ENCODE results near the gene TENM4.
A peak's percentile ranks its signal among the peaks of the same experiment; 100 is the strongest.

TENM4 gene

DNA sequence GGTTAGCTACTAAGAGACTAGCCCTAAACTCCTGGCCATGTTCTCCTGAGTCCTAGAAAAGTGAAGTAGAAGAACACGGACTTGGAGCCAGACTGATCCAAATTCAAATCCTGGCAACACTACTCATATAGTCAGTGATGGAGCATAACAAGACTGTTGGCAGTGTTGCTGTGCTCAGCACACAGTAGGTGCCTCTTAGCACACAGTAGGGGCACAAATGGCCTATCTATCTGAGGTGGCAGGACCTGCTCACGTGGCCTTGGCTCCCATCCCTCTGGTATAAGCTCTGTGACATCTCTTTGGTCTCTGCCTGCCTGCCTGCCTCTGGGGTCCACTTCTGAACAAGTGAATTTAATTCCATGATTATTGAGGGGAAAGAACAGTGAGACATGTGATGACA is 15.4 kb downstream of the TENM4 start:
- no peak for TF ChIP-seq JUND (IDR thresholded peaks at IDR 0.05; ENCODE audit: low read depth)
- DNase-seq (ENCODE audit: low read depth in 1 of 2, low spot score in 1 of 2), result no peak
- in situ Hi-C loops (cut with HindIII; ENCODE audit: low pct_unique_long_range_greater_than_20kb, low sequenced_read_pairs), result no loop called here

DNA sequence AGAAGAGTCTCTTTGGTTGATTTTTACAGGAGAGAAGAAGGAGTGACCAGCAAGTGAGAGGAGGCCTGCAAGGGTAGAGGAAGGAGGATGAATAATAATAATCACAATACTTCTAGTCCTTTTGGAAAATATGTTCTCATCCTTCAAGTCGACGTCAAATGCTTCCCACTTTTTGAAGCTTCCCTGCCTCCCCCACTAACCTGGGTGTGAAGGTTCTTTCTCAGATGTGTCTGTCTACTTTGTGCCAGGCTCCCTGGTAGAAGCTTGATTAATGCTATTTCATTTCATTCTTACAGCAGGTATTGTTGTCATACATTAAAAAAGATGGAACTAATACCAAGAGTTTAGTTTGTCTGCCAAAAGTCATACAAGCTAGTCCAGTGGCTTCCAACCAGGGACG is 17.1 kb downstream of the TENM4 start:
- in situ Hi-C loops (cut with HindIII; ENCODE audit: low pct_unique_long_range_greater_than_20kb, low sequenced_read_pairs), result no loop called here
- no peak for TF ChIP-seq JUND (IDR thresholded peaks at IDR 0.05; ENCODE audit: low read depth)

DNA sequence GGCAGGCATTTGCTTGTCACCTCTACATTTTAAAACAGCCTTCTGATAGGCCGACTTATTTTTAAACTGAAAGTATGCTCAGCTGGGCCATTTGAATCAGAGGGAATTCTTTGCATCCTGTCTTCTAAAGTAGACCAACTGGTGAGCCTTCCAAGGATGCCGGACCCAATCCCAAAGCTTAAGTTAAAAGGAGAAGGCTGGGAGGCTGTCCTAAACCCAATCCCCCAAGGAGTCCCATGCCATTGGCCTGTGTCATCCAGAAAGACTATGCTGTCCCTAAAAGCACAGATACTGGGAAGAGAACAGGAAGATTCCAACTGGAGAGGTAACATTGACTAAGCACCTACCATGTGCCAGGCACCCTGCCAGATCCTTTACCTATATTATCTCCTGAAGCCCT is 18.0 kb downstream of the TENM4 start:
- in situ Hi-C loops (cut with HindIII; ENCODE audit: low pct_unique_long_range_greater_than_20kb, low sequenced_read_pairs), result no loop called here
- DNase-seq (ENCODE audit: low read depth in 1 of 2, low spot score in 1 of 2), result no peak
- no peak for TF ChIP-seq JUND (IDR thresholded peaks at IDR 0.05; ENCODE audit: low read depth)

More for the DNA sequence above, 17.1 kb downstream of the TENM4 start:
- DNase-seq (ENCODE audit: low read depth in 1 of 2, low spot score in 1 of 2), result no peak

DNA sequence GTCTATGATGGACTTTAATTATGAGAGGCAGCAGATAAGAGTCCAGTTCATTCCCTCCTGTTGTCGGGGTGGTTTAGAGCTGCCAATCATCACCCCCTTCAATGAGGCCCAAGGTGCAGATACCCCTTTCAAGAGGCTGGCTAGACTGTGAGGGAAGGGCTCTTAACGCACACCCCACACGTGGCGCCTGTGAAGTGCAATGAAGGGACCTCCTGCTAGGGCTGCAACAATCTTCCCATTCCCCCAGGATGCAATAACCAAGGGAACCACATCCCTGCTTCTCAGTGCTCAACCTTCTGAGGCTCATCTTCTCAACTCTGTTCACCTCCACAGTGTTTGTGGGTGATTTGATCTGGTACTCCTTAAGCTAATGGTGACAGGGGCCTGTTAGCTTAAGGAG is 19.0 kb downstream of the TENM4 start:
- no peak for TF ChIP-seq JUND (IDR thresholded peaks at IDR 0.05; ENCODE audit: low read depth)
- in situ Hi-C loops (cut with HindIII; ENCODE audit: low pct_unique_long_range_greater_than_20kb, low sequenced_read_pairs), result no loop called here
- no peak for DNase-seq (ENCODE audit: low read depth in 1 of 2, low spot score in 1 of 2)

DNA sequence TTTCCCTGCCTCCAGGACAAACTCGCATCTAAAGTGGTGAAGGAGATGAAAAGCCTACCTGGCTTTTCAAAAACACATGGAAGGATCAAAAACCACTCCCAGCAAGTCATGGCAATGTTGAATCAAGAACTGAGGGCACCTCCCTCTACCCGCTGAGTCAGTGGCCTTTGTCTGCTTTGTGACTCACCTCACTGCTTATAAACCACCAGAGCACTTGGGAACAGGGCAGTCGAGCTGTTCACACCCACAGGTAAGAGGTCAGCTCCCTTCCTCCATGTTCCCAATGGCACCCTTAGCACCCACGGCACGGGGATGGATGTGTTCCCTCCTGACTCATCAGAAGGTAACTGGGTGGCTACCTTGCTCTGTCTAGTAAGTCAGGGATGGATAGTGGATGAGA is 21.7 kb downstream of the TENM4 start:
- in situ Hi-C loops (cut with HindIII; ENCODE audit: low pct_unique_long_range_greater_than_20kb, low sequenced_read_pairs), result no loop called here
- no peak for DNase-seq (ENCODE audit: low read depth in 1 of 2, low spot score in 1 of 2)
- TF ChIP-seq JUND (IDR thresholded peaks at IDR 0.05; ENCODE audit: low read depth), result no peak

DNA sequence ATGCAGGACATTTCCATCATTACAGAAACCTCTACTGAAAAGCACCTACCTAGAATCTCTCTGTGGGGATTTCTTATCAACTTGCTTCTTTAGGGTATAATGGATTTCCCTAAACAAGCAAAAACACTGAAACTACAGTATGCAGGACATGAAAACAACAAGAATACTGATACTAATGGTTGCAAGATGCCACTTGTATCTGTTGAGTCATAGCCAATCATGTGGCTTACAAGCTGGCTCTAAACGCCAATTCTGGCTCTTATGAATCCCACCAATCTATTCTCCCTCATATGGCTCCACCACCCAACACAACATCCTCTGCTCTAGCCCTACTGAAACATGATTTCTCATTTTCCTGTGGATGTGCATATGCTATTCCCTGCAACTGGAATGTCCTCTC is 22.6 kb downstream of the TENM4 start:
- no peak for DNase-seq (ENCODE audit: low read depth in 1 of 2, low spot score in 1 of 2)
- no peak for TF ChIP-seq JUND (IDR thresholded peaks at IDR 0.05; ENCODE audit: low read depth)
- in situ Hi-C loops (cut with HindIII; ENCODE audit: low pct_unique_long_range_greater_than_20kb, low sequenced_read_pairs), result no loop called here

DNA sequence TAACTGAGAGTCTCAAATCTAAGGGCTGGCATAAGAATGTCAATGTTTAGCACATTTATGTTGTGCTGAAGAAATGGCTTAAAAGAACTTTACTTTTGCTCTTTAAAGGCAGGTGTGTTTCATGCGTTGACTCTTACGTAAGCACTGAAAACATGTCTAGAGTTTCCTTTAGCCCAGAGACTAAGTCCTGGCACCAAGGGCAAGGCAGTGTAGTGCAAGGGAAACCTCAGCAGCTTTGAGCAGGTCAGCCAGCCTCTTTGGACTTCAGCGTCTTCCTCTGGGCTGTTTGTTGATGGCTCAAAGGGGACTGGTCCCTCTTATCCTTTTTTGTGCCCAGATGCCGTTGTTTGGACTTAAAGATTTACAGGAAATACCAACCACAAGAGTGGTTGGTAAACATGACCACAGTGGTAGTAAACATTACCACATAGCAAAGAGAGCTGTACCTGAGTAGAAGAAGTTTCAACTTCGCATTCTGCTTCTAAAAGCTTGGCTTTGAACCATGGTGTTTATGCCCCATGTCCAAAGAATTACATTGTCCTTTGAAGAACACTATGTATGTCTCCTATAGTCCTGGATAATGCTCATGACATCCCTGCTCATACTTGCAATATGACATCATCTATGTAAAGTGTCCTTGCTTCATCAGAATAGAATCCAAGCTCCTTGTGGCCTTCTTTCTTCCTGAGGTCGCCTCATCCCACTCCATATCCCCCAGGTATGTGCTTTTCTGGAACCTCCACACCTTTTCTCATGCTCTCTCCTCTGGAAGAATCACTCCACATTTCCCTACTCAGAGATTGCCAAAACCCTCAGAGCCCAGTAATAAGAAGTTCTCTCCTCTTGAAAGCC is 23.5 kb downstream of the TENM4 start:
- in situ Hi-C loops (cut with HindIII; ENCODE audit: low pct_unique_long_range_greater_than_20kb, low sequenced_read_pairs), result no loop called here
- no peak for DNase-seq (ENCODE audit: low read depth in 1 of 2, low spot score in 1 of 2)
- no peak for TF ChIP-seq JUND (IDR thresholded peaks at IDR 0.05; ENCODE audit: low read depth)

DNA sequence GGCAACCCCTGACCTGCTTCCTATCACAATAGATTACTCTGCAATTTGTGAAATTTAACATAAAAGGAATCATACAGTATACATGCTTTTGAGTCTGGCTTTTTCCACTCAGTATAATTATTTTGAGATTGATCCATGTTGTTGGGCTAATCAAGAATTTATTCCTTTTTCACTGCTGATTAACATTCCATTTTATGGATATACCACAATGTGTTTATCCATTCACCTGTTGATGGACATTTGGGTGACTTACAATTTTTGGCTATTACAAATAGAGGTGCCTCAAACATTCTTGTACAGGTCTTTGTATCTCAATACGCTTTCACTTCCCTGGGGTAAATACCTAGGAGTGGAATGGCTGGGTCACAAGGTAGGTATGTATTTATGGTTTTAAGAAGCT is 24.9 kb downstream of the TENM4 start:
- TF ChIP-seq JUND (IDR thresholded peaks at IDR 0.05; ENCODE audit: low read depth), result no peak
- DNase-seq (ENCODE audit: low read depth in 1 of 2, low spot score in 1 of 2), result no peak
- in situ Hi-C loops (cut with HindIII; ENCODE audit: low pct_unique_long_range_greater_than_20kb, low sequenced_read_pairs), result no loop called here

DNA sequence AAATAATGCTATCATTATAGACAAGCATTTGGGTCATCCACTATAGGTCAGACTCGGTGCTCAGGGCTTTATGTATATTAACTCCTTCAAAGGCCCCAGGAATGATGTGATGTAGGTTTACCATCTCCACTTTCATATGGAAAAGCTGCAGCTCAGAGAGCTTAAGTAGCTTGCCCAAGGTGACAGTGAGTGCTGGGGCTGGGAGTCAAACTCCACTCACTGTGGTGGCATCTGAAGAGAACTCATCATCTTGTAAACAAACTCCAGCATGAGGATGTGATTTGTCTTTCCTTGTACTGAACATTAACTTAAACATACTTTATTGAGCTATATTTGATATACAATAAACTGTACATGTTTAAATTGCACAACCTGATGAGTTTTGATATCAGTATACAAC is 25.4 kb downstream of the TENM4 start:
- in situ Hi-C loops (cut with HindIII; ENCODE audit: low pct_unique_long_range_greater_than_20kb, low sequenced_read_pairs), result no loop called here
- TF ChIP-seq JUND (IDR thresholded peaks at IDR 0.05; ENCODE audit: low read depth), result no peak
- no peak for DNase-seq (ENCODE audit: low read depth in 1 of 2, low spot score in 1 of 2)

DNA sequence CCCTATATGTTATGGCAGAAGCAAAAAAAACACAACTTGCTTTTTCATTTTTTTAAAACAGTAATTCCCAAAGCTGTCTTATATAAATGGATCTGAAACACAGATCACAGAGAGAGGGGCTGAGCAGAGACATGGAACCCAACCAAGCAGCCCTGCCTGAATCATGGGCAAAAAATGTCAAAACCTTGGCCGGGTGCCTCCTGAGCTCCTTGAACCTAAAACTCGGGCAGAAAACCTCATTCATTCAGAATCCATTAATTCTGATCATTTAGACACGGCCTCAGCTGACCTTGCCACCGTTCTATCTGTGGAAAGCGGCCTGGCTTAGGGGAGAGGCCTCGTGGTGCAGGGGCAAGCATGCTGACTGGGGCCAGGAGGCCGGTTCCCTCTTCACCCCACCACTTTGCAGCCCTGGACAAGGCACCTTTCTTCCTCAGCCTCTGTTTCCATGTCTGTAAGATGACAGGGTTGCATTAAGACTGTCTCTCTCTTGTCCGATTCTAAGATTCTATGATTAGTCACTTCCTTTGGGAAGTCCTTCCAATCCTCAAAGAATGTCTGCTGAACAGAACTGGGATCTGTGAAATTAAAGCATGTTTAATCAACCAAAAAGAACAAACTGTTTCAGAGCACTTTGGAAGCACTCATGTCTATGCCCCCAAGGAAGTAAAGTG is 26.0 kb downstream of the TENM4 start:
- DNase-seq (ENCODE audit: low read depth in 1 of 2, low spot score in 1 of 2), result no peak
- in situ Hi-C loops (cut with HindIII; ENCODE audit: low pct_unique_long_range_greater_than_20kb, low sequenced_read_pairs), result no loop called here

DNA sequence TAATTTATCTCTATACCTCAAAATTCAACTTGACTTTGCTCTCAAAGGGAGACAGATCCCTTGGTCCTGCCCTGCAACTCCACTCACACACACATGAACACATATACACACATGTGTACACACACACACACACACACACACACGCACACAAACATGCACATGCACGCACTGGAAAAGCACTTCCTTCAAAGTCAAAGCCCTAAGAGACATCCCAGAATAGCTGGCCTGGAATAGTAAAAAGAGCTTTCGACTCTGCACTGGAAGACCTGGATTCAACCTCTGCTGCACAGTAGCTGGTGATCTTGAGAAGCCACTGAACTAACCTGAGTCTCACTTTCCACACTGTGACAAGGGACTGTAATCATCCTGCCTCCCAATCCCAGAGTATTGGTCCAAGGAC is 26.8 kb downstream of the TENM4 start:
- in situ Hi-C loops (cut with HindIII; ENCODE audit: low pct_unique_long_range_greater_than_20kb, low sequenced_read_pairs), result no loop called here
- TF ChIP-seq JUND (IDR thresholded peaks at IDR 0.05; ENCODE audit: low read depth), result no peak
- DNase-seq (ENCODE audit: low read depth in 1 of 2, low spot score in 1 of 2), result no peak

More for the DNA sequence above, 26.0 kb downstream of the TENM4 start:
- no peak for TF ChIP-seq JUND (IDR thresholded peaks at IDR 0.05; ENCODE audit: low read depth)

DNA sequence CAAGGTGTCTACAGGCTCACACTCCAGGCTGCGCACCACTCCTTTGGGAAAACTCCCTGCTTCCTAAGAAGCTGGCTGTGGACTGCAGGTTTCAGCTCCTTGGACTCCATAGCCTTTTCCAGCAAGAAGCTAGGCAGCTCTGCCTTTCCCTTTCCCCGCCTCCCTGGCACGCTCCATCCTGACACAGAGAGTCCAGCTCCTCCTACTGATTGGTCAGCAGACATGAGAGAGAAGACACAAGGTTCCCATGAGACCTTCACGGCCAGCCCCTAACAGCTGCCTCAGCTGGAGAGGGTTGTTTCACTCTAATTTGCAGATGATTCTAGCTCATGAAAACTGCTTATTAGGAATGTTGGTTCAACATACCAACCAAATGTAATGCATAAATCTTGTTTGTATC is 27.6 kb downstream of the TENM4 start:
- peak in 1 of 2 experiments; percentile 17 for DNase-seq (ENCODE audit: low read depth in 1 of 2, low spot score in 1 of 2)
- no peak for TF ChIP-seq JUND (IDR thresholded peaks at IDR 0.05; ENCODE audit: low read depth)
- in situ Hi-C loops (cut with HindIII; ENCODE audit: low pct_unique_long_range_greater_than_20kb, low sequenced_read_pairs), result no loop called here

DNA sequence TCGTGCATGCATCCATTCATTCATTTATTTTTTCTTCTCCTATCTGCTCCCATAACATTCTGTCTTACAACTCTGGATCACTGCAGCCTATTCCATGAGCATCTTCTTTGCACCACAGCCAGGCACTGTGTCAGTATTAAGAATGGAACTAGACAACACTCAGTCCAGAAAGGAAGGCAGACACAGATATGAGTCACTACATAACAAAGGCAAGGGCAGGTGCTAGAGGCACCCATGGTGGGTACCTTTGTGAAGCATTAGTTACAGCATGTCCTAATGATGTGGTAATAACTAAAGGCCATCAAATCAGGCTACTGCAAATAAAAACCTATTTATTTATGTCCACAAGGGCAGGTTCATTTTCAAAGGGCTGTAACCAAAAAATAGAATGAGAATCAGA is 28.1 kb downstream of the TENM4 start:
- no peak for TF ChIP-seq JUND (IDR thresholded peaks at IDR 0.05; ENCODE audit: low read depth)
- no peak for DNase-seq (ENCODE audit: low read depth in 1 of 2, low spot score in 1 of 2)
- in situ Hi-C loops (cut with HindIII; ENCODE audit: low pct_unique_long_range_greater_than_20kb, low sequenced_read_pairs), result no loop called here

All from T47D (cell line).